ENCODE data around the gene SLC25A34.

The SLC25A34 gene

GRCh38 chr1:15737324-15738319 lies 1.6 kb downstream of the SLC25A34 start:
- no peak for DNase-seq (ENCODE audit: low read depth, low spot score)
- TF ChIP-seq, protein P1, sequence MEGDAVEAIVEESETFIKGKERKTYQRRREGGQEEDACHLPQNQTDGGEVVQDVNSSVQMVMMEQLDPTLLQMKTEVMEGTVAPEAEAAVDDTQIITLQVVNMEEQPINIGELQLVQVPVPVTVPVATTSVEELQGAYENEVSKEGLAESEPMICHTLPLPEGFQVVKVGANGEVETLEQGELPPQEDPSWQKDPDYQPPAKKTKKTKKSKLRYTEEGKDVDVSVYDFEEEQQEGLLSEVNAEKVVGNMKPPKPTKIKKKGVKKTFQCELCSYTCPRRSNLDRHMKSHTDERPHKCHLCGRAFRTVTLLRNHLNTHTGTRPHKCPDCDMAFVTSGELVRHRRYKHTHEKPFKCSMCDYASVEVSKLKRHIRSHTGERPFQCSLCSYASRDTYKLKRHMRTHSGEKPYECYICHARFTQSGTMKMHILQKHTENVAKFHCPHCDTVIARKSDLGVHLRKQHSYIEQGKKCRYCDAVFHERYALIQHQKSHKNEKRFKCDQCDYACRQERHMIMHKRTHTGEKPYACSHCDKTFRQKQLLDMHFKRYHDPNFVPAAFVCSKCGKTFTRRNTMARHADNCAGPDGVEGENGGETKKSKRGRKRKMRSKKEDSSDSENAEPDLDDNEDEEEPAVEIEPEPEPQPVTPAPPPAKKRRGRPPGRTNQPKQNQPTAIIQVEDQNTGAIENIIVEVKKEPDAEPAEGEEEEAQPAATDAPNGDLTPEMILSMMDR (IDR thresholded peaks at IDR 0.05; ENCODE audit: insufficient read depth, low read length, missing control alignments): no peak
- CTCF ChIA-PET: interaction anchor here (0.8 to 1.5 kb wide), 5 partner anchors 9 to 143 kb away, joined by 3 to 5 read pairs (median 3); partner anchors contain the start of gene DDI2
- H3K4me3 ChIP-seq (ENCODE audit: low read depth, low read length): no peak overlapping the region
- POLR2A ChIA-PET: interaction anchor here (0.7 to 1.1 kb wide), 2 partner anchors 10 to 19 kb away, joined by 3 to 5 read pairs; no protein-coding TSS in a partner anchor

- no peak overlapping the region for H3K4me3 ChIP-seq (ENCODE audit: low read depth, low read length)
- TF ChIP-seq, protein P1 (IDR thresholded peaks at IDR 0.05; ENCODE audit: insufficient read depth, low read length, missing control alignments): no peak
- no peak for DNase-seq (ENCODE audit: low read depth, low spot score)
- ChIA-PET CTCF (interaction anchor here (0.7 to 2.1 kb wide), 2 partner anchors 11 to 53 kb away, joined by 3 to 7 read pairs; no protein-coding TSS in a partner anchor), POLR2A (interaction anchor here (0.7 to 1.1 kb wide), 2 partner anchors 9 to 19 kb away, joined by 3 to 5 read pairs; no protein-coding TSS in a partner anchor)
Measured at GRCh38 chr1:15738416-15739113, 2.5 kb downstream of the SLC25A34 start.

- no peak for DNase-seq (ENCODE audit: low read depth, low spot score)
- CTCF ChIA-PET: interaction anchor here (0.7 to 3.6 kb wide), 4 partner anchors 10 to 144 kb away, joined by 3 to 42 read pairs (median 8); no protein-coding TSS in a partner anchor
- no peak overlapping the region for H3K4me3 ChIP-seq (ENCODE audit: low read depth, low read length)
- TF ChIP-seq, protein P1 (IDR thresholded peaks at IDR 0.05; ENCODE audit: insufficient read depth, low read length, missing control alignments): no peak
- POLR2A ChIA-PET: no interaction called here
Measured at GRCh38 chr1:15739259-15739658, 3.2 kb downstream of the SLC25A34 start.

GRCh38 chr1:15739745-15740144 lies 3.7 kb downstream of the SLC25A34 start:
- no peak for DNase-seq (ENCODE audit: low read depth, low spot score)
- H3K4me3 ChIP-seq (ENCODE audit: low read depth, low read length): no peak overlapping the region
- POLR2A ChIA-PET: no interaction called here
- TF ChIP-seq, protein P1 (IDR thresholded peaks at IDR 0.05; ENCODE audit: insufficient read depth, low read length, missing control alignments): peak; percentile 14
- CTCF ChIA-PET: interaction anchor here (1.3 to 3.6 kb wide), 4 partner anchors 9 to 145 kb away, joined by 4 to 42 read pairs (median 8); no protein-coding TSS in a partner anchor

- ChIA-PET CTCF (interaction anchor here (0.6 to 3.6 kb wide), 20 partner anchors 8 to 212 kb away, joined by 3 to 42 read pairs (median 4); no protein-coding TSS in a partner anchor), POLR2A (no interaction called here)
- H3K4me3 ChIP-seq (ENCODE audit: low read depth, low read length): no peak overlapping the region
- no peak for DNase-seq (ENCODE audit: low read depth, low spot score)
- TF ChIP-seq, protein P1 (IDR thresholded peaks at IDR 0.05; ENCODE audit: insufficient read depth, low read length, missing control alignments): peak; percentile 90
Measured at GRCh38 chr1:15740924-15741850, 5.1 kb downstream of the SLC25A34 start.
